ENCODE measurements around the gene BCO2.

Gene BCO2

DNA sequence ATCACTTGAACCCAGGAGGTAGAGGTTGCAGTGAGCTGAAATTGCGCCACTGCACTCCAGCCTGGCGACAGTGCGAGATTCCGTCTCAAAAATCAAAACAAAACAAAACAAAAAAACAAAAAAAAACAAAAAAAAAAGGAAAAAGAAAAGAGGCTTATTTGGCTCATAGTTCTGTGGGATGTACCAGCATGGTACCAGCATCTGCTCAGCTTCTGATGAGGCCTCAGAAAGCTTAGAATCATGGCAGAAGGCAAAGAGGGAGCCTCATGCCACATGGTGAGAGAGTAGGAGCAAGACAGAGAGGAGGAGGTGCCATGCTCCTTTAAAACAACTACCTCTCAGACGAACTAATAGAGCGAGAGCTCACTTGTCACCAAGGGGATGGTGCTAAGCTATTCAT lies 40.3 kb downstream of the BCO2 start:
- no peak for DNase-seq (ENCODE audit: low read depth)

DNA sequence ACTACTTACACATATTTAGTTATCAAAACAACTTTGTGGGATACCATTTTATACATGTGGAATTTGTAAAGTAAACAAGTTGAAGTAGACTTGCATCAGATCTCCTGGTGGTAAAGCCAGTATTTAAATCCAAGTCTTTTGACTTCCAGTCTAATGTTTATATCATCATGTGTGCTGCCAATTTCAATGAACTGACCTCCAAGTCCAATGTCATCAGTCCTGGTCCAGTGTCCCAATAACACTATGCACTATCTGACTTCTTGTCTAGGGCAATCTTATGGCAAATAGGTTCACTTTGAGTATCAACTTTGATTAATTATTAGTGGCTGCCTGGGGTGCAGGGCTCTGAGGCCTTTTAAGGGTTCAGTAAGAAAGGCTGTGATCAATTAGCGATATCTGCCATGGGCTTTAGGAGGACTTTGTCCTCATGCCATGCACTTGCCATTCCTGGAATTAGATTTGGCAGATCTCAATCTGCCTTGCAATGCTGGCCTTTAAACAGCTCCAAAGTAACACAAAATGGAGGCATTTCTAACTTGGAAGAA lies 41.3 kb downstream of the BCO2 start:
- DNase-seq (ENCODE audit: low read depth) = no peak

DNA sequence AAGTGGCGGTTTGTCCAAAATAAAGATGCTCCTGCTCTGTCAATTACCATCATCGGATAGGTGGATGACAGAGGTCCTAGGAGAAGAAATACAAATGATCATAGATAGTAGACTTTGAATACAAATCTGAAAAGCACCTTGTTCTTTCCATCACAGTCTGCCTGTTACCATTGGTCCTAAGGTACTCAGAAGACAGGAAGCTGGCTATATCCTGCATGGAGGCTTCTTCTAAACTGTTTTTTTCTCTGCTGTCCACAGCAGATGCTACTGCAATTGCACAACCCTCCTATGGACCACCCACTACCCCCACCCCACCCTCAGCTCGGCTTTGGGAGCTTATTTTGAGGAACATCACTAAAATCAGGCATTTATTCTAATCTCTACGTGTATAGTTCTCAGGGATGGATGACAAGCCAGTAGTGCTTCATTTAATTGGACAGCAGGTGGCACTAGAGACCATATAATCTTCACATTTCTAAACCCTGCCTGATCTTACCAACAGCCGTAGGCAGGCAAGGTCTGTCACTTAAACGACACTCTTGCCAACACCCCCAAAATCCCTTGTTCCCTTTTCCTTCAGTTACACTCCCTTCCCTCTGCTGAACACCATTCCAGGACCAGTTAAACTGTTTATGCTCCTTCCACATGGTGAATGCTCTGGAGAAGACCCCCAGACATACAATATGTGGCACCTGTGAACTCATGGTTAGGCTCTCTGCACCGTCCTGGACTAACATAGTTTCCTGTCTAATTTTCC lies 44.3 kb downstream of the BCO2 start:
- no peak for DNase-seq (ENCODE audit: low read depth)

DNA sequence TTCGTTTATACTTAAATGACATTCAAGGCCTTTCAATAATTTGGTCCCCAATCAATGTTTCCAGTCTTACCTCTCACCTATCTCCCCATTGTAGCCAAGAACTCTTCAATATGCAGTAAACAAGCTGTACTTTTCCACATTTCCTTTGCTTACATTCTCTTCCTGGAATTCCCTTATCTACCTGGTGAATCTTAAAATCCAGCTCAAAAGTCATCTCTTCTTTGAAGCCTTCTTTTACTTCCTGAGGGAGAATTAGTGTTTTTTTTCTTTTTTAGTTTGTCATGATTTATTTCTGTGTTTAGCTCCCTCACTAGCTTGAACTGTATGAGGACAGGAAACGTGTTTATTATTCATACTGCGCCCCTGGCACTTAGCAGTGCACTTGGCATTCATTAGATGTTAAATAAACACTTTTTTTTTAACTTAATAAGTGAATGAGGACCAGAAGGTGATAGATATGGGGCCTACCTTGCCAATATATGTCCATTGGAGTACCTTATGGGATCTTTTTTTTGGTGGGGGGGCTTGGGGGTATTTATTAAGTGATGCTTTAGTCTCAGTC lies 46.0 kb downstream of the BCO2 start:
- DNase-seq (ENCODE audit: low read depth) = no peak

DNA sequence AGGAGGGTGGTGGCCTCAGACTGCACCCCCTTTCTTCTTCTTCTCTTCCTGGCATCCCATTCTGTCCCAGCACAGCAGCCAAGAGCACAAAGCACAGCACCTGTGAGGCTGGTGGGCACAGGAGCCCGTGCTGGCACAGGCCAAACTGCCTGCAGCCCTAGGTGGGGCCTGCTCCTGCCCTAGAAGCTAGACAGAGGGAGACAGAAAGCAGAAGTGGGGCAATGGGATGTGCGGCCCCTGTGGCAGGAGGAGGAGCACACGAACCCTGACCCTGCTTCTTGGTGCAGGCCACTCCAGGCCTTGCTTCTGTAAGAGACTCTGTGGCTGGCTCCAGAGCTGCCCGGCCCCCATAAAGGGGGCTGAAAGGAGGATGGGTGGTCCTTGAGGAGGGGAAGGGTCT lies 47.0 kb downstream of the BCO2 start:
- no peak for DNase-seq (ENCODE audit: low read depth)

DNA sequence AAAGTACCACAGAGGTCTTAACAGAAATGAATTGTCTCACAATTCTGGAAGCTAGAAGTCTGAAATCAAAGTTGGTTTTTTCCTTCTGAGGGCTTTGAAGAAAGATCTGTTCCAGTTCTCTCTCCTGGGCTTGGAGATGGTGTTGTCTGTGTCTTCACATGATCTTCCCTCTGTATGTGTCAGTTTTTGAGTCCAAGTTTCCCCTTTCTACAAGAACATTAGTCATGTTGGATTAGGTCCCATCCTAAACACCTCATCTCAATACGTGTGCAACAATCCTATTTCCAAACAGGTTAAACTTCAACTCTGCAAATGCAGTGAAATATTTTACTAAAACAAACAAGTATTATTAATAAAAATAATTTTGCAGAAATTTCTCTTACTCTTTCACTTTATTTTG lies 47.8 kb downstream of the BCO2 start:
- no peak for DNase-seq (ENCODE audit: low read depth)

DNA sequence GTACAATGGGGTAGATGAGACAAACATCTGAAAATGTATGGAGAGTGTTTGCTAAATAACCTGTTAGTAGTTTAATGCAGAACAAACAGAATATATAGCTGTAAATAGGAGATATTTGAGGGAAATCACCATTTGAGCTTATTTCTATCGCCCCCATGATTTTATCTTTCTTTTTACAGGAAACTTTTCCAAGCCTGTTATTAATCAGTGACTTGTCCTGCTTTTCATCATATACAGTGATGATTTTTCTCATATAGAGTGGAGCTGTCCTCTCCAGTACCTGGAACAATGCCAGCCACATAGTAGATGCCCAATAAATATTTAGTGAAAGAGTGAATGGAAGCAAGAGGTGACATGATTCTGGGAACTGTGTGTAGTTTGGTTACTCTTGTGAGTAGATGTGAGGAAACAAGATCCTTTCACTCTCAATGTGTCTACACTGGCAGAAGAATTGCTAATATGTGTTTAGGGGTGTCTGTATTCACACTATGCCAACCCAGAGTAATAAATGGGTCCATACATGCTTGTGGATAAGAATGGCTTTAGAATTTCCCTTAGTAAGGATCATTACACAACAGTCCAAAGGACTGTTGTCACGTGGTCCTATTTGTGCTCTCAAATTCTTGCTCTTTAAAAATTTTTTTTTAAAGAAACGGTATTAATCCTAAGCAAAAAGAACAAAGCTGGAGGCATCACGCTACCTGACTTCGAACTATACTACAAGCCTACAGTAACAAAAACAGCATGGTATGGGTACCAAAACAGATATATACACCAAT lies 48.6 kb downstream of the BCO2 start:
- DNase-seq (ENCODE audit: low read depth) = no peak

DNA sequence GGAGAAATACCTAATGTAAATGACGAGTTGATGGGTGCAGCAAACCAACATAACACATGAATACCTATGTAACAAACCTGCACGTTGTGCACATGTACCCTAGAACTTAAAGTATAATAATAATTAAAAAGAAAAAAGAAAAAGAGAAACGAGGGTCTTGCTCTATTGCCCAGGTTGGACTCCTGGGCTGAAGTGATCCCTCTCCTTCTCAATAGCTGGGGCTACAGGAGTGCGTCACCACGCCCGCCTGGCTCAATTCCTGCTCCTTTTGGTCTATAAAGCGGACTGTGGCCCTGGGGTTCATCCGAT lies 50.4 kb downstream of the BCO2 start:
- DNase-seq (ENCODE audit: low read depth) = no peak

DNA sequence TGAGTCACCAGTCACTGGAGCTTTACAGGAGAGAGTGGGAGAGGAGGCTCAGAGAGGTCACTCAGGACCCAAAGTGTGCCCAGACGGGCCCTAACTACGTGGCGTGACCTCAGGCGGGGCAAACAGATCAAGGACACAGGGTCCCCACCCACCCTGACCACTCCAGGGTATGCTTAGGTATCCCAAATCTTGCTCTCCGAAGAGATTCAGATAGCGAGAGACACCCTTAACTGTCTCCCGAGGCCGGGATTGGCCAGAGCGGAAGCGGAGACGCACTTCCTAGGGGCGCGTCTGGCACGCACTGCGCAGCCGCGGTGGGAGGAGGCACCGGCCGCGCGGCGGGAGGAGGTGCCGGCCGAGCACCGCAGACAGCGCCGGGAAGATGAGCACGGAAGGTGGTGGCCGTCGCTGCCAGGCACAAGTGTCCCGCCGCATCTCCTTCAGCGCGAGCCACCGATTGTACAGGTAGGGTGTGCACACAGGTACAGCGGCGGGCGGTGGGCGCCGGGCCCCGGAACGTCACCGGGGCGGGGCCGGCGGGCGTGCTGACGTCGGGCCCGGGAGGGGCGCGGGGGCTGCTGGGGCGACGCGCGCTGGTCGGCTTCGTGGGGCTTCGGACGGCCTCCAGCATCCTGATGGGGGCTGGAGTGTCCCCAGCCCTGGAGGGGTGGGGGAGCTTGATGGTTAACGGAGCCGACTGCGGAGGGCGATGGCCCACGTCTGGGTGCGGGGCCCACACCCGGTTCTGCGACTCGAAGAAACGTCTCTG lies 50.9 kb downstream of the BCO2 start, which contains the start of gene PTS:
PTS (plus strand) TSS at position 367 of the 769 bp plus-strand sequence; CDS start at position 383, 16 bp downstream.
- peak; percentile 61 for DNase-seq (ENCODE audit: low read depth)

DNA sequence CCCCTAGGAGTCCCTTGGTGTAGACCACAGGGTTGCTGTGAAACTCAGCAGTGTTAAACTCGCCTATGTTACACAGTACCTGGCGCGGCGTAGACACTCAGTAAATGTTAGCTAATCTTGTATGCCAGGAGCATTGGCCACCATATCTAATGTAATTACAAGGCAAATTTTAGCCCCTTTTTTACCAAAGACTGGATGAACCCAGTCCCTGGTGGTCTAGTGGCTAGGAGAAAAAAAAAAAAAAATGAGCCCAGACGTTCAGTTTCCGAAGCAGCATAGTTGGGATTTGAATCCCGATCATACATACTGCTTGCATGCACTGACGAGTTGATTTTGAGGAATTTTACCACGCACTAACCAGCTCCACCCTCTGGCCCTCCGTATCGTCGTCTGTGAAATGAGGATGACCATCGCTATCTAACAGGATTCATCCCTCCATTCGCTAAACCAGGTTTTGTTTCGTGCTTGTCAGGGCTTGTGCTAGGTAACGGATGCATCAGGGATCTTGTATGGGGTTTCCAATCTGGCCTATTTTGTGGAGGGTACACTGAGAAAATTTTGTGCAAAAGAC lies 51.6 kb downstream of the BCO2 start:
- DNase-seq (ENCODE audit: low read depth) = no peak

DNA sequence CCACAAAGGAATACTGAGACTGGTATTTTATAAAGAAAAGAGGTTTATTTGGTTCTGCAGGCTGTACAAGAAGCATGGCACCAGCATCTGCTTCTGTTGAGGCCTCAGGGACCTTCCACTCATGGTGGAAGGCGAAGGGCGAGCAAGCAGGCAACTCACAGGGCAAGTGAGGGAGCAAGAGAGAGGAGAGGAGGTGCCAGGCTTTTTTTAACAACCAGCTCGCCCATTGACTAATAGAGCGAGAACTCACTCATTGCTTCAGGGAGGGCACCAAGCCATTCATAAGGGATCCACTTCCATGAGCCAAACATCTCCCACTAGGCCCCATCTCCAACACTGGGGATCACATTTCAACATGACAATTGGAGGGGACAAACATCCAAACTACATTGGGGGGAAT lies 52.2 kb downstream of the BCO2 start:
- no peak for DNase-seq (ENCODE audit: low read depth)

DNA sequence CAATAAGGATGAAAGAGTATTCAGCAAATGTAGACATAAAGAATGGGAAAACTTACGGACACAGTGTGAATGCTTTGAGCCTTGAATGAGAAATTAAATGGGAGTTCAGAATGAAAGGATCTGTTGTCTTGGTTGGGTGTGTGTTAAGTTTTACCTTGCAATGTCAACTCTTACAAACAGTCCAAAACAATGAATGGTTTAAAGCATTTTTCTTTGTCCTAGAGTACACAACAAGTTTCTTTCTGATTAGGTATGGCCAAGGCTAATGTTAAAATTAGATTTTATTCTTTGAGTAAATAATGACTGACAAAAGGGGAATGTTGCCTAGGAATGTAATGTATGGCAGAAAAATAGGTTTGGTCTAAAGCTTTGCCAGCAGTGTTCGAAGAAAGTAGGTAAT lies 53.4 kb downstream of the BCO2 start:
- no peak for DNase-seq (ENCODE audit: low read depth)

DNA sequence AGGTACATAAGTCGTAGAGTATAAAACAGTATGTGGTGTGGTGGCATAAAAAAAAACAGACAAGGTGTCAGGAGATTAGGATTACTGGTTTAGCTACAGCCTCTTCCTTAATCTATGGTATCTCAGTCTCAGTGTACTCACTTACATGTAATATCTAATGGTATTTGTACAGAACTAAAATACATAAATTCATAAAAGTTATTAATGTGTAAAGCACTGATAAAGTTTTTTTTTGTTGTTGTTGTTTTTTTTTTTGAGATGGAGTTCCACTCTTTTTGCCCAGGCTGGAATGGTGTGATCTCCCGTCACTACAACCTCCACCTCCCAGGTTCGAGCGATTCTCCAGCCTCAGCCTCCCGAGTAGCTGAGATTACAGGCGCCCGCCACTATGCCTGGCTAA lies 53.8 kb downstream of the BCO2 start:
- DNase-seq (ENCODE audit: low read depth) = no peak

DNA sequence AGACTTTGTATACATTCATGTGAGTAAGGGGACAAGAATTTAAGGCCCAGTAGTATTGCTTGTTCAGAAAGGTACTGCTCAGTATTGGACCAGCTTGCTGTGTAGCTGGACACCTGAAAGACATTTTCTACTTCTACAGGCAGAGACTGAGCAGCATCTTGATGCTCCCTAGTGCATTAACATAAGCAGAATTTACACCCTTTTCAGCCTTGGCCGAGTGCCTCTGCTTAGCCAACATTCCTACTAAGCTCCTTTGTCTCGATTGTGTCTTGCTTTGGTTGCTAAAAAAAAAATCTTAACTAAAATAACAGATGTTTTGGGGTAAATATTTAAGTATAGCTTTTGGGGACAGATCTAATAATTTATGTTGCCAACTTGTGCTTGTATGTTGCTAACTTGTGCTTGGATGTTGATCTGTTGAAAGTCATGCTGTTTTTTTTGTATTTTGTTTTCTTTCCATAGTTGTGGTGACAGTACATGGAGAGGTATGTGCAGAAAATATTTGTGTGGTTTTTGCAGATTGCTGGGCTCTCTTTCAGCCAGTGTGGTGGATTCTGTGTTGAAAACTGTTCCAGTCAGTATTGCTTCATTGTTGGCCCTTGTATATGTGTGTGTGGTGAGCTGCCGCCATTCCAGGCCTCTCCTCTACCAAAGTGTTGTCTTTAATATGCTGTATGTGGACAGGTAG lies 54.6 kb downstream of the BCO2 start:
- peak; percentile 93 for DNase-seq (ENCODE audit: low read depth)

DNA sequence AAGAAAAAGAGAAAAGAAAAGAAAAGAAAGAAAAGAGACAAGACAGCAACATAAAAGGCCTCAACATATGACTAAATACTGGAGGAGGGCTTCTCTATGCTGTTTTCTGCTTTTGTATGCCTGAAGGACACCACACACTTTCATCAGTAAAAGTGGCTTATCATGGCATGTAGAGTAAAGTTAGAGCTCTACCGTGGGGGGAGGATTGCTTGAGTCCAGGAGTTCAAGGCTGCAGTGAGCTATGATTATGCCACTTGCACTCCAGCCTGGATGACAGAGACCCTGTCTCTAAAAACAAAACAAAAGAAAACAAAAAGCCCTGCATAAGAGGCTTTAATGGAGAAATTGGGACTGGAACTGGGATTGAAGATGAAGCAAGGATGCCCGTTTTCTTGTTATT lies 56.6 kb downstream of the BCO2 start:
- no peak for DNase-seq (ENCODE audit: low read depth)

DNA sequence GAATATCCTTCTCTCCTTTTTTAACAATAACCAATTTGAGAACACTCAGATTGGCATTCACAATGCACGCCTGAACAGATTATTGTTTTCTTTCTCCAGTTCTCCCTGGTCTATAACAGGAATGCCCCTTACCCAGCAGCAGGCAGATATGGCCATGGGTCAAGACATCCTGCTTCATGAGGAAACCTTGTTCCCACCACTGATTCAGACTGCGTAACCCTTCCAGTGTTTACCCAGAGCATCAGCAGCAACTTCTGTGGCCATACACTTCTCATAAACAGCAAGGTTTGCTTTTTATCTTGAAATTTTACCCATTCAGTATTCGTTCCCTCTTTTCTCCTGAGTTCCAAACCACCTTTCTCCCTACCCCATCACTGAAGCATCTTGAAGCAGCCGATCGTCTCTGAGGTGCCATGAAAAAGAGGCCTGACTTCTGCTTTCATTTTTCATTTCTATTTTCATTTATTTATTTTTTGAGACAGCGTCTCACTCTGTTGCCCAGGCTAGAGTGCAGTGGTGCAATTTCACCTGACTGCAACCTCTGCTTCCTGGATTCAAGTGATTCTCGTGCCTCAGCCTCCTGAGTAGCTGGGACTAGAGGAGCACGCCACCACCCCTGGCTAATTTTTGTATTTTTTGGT lies 60.6 kb downstream of the BCO2 start:
- no peak for DNase-seq (ENCODE audit: low read depth)

DNA sequence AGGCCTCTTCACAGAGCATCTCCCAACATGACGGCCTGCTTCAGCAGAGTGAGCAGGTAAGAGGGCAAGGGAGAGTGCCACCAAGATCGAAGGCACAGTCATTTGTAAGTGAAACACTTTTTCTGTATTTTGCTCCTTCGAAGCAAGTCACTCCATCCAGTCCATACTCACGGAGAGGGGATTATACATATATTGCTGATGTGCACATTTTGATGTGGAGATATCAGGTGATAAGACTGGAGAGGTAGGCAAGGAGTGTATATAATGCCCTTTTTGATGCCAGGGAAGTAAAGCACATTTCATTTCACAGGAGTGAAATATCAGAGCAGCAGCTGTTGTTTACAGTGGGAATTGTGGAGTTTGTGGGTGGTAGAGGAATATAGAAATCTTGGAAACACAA lies 62.1 kb downstream of the BCO2 start:
- no peak for DNase-seq (ENCODE audit: low read depth)

DNA sequence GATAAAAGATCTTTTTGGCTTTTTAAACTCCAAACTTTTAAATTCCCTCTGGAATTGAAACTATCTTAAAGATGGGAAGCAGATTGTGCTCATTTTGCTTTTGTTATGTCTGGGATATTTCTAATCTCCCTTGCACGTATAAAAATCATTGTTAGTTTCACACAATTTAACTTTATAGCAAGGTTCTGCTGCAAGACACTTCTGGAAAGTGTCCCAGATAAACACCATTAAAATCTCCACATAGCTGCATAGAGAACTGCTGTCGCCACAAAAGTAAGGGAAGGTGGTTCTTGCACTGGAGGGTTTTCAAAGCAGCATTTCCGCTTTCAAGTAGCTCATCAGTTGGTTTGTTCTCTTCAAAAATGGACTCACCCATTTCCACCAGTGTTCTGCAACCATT lies 62.7 kb downstream of the BCO2 start:
- DNase-seq (ENCODE audit: low read depth) = no peak

DNA sequence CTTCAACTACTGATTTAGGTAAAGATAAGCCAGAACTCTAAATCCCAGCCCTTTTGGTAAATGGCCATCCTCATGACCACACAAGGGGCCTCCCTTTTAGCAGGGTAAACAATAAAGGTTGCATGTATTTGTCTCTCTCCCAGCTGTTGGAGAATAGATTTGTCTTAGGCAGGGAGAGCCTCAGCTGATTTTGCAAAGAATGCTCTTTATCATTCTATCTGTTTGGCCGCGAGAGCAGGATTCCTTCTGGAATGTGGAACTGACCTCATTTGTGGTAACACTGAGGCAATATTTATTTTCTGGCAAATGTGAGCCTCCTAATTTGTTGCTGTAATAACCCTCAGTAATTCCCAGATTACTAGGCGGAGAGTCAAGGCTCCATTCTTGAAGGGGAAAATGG lies 66.2 kb downstream of the BCO2 start:
- DNase-seq (ENCODE audit: low read depth) = peak; percentile 58

DNA sequence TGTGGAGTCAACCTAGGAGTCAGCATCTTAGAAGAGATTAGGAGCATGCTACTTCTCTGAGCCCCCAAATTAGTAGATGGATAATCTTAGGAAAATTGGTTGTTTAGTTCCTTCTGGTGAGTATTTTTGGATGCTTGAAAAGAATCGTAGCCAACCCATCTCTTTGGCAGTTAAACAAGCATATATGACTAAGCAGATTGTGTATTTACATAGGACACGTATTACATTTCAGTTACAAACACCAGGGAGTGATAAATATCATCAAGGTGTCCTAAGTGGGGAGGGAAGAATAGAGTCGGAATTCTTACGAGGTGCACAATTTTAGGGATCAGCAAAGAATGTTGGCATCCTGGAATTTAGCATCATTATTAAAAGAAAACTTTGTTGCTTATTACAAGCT lies 71.9 kb downstream of the BCO2 start:
- DNase-seq (ENCODE audit: low read depth) = no peak

DNA sequence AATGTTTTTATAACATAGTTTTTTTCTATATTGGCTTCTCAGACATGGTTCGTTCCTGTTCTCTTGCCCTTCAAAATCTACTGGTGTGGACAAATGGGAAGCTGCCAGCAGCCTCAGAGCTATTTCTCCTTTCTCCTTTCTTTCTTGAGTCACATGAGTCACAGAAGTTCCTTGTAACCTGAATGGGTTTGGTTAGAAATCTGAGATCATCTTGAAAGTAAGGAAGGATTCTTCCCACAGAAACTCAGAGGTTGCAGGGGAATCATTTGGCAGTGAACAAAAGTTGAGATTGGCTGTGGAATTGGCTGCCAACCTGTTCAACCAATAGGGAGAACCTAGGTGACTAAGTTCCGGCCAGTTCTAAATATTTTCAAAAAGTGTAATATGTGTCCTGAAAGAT lies 72.9 kb downstream of the BCO2 start:
- no peak for DNase-seq (ENCODE audit: low read depth)

Data from GM04503 (cell line).